SH-SY5Y (cell line): ENCODE data around the gene IP6K3.

Source experiments
- GATA2 ChIP-seq: IDR thresholded peaks from 2 replicates; pipeline ENCODE4 v1.6.1; 2011; ENCODE audit warnings: mild to moderate bottlenecking, low read depth, low read length
- GATA3 ChIP-seq: IDR thresholded peaks from 2 replicates; pipeline ENCODE4 v1.6.1; 2011; ENCODE audit warnings: low read depth, mild to moderate bottlenecking, low read length, moderate library complexity

DNA sequence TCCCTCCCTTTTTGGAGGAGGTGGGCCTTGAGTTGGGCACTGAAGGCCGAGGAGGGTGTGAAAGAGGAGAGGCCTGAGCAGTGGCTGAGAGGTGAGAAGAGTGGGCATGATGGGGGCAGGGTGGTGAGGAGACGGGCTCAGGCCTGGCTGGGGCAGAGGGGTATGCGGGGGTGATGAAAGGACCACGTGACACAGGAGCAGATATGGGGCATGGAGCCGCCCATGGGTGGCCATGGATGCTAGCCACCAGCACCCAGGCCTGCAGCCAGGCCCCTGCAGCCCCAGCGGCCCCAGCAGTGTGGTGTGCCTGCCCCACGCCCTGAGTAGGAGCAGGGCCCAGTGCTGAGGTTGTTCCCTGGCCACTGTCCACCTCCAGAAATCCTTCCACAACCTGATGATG is 61.7 kb downstream of the IP6K3 start:
- TF ChIP-seq GATA2 (no peak), GATA3 (no peak)
